Panc1 (cell line): Measurements from ENCODE around the gene KCNIP3.

ENCODE experiments used
- SIN3A ChIP-seq: IDR thresholded peaks from 2 replicates; pipeline ENCODE4 v1.6.1; 2012; ENCODE audit warnings: low read depth, mild to moderate bottlenecking, low read length, moderate library complexity, borderline replicate concordance; ENCODE audit not compliant: insufficient read depth
- TF ChIP-seq, protein P1 (sequence below): fragments of 450-650 bp; IDR thresholded peaks from 2 replicates; pipeline ENCODE4 v1.5.1; 2017; ENCODE audit warnings: mild to moderate bottlenecking

DNA sequence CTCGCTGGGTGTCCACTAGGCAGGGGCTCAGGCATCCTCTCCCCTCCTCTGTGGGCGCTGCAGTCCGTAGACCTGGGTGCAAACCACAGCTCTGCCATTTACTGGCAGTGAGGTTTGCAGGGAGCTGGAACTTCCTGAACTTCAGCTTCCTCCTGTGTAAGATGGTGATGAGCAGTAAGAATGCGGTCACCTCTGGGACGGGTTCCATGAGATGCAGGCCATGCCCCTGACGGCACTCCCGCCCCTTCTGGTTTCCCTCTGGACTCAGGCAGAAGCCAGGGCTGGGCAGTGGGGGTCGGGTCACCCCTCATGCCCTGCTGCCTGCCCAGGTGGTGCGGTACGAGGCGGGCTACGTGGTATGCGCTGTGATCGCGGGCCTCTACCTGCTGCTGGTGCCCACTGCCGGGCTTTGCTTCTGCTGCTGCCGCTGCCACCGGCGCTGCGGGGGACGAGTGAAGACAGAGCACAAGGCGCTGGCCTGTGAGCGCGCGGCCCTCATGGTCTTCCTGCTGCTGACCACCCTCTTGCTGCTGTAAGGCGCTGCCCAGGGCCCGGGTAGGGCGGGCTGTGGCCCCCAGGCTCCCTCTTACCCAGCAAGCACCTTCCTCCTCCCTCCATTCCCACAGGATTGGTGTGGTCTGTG lies 21.4 kb upstream of the KCNIP3 start:
- TF ChIP-seq, protein P1, sequence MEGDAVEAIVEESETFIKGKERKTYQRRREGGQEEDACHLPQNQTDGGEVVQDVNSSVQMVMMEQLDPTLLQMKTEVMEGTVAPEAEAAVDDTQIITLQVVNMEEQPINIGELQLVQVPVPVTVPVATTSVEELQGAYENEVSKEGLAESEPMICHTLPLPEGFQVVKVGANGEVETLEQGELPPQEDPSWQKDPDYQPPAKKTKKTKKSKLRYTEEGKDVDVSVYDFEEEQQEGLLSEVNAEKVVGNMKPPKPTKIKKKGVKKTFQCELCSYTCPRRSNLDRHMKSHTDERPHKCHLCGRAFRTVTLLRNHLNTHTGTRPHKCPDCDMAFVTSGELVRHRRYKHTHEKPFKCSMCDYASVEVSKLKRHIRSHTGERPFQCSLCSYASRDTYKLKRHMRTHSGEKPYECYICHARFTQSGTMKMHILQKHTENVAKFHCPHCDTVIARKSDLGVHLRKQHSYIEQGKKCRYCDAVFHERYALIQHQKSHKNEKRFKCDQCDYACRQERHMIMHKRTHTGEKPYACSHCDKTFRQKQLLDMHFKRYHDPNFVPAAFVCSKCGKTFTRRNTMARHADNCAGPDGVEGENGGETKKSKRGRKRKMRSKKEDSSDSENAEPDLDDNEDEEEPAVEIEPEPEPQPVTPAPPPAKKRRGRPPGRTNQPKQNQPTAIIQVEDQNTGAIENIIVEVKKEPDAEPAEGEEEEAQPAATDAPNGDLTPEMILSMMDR, result no peak
- TF ChIP-seq SIN3A, result no peak
